NCI-H1436 (cell line): ENCODE measurements around the gene LCOR.
"Not testable (repeated sequence)": the region's sequence is repeated elsewhere in the genome, so short reads cannot be mapped to it uniquely, and the experiment has no call there.

Experiments
- DNase-seq: peaks from one replicate; lab custom pipeline; 2025; lab: John Stamatoyannopoulos, UW

Gene LCOR

DNA sequence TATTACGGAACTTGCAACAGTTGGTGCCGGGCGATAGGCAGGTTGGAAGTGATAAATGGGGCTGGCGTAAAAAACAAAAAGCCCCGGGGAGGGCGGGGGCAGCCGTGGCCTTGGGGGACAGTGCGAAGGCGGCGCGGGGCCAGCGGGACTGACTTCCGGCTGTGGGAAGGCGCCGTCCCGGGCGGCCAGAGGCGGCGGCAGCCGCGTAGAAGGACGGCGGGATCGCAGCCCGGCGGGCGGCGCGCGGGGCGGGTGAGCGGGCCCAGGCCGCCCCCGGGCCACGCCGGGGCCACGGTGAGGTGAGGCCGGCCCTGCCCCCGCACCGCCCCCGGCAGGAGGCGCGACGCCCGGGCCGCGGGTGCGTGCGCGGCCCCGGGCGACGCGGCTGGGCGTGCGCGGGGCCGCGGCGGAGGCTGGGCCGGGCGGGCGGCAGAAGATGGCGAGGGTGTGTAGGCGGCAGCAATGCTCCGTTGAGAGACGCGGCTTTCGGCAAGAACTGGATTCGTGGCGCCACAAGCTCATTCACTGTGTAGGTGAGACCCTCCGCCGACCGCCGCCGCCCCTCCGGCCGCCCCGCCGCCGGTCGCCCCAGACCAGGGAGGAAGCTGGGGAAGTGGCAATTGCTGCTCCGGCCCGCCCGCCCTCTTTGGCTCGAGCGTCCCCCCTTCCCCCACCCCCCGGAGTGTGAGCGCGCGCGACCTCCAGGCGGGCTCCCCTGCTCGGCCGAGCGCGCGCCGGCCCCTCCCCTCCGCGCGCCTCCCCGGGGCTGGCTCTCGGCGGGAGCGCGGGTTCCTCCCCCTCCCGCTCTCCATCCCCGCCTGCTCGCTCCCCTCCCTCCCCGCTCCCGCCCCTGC is at the start of gene LCOR:
Gene LCOR (plus strand): TSS at position 432 of the 854 bp plus-strand sequence. CDS start 116,760 bp downstream, outside the sequence.
- DNase-seq: peak; percentile 84

GRCh38 chr10:96784253-96784652 is 47.8 kb upstream of the LCOR start:
- DNase-seq: no peak

- DNase-seq: no peak
Measured at GRCh38 chr10:96789571-96790108, 42.5 kb upstream of the LCOR start.

DNA sequence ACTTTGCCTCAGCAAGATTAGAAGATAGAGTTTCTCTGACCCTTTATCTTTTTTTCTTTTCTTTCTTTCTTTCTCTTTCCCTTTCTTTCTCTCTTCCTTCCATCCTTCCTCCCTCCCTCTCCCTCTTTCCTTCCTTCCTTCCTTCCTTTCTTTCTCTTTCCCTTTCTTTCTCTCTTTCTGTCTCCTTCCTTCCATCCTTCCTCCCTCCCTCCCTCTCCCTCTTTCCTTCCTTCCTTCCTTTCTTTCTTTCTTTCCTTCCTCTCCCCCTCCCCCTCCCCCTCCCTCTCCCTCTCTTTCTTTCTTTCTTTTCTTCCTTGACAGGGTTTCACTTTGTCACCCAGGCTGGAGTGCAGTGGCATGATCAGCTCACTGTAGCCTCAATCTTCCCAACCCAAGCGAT is 40.2 kb upstream of the LCOR start:
- no peak for DNase-seq

DNA sequence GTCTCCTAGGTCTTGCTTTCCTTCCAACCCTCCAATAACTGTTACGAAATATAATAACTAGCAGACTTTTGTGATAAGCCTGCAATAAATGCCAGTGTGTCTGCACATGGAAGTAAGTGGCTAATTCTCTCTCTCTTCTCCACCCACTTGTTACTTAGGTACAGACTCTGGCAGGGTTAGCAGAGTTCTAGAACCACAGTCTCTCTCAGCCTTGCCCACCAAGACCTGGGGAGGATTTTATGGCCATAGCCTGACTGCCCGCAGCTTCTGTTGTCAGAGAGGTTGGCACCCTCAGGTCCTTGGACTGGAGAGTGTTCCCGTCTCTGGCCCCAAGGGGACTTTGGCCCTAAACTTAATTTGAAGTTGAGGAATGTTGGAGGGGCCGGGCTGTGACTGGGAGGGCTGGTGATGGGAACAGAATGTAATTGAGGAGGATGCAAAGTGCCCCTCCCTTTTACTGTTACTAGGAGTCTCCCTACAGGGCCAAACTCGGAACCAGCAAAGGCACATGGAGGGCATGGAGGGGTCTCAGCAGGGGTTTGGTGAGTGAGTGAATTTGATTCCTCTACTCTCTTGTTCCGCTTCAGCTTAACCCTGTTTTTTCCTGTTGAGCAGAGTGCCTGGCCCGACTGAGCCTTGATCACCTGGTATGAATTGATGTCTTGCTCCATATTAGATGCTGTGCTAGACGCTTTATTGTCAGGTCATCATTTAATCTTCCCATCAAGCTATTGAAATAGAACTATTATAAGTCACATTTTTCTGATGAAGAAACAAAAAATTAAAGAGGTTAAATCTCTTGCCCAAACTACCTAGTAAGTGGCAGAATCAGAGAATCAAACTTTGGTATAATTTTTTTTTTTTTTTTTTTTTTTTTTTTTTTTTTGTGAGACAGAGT is 37.0 kb upstream of the LCOR start:
- no peak for DNase-seq

GRCh38 chr10:96797485-96797884 is 34.6 kb upstream of the LCOR start:
- no peak for DNase-seq

GRCh38 chr10:96803288-96803664 is 28.8 kb upstream of the LCOR start:
- no peak for DNase-seq

DNA sequence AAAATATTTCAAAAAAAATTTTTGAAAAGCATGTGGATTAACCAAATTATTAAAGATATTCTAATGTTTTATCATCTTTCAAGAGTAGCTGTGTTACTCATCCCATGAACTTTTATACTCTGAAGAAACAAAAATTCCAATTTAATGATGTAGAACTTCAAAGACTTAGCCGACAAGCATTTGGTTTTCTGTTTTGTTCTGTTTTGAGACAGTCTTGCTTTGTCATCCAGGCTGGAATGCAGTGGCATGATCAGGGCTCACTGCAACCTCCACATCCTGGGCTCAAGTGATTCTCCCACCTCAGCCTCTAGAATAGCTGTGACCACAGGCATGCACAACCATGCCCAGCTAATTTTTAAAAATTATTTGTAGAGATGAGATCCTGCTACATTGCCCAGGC is 17.8 kb upstream of the LCOR start:
- DNase-seq: no peak

DNA sequence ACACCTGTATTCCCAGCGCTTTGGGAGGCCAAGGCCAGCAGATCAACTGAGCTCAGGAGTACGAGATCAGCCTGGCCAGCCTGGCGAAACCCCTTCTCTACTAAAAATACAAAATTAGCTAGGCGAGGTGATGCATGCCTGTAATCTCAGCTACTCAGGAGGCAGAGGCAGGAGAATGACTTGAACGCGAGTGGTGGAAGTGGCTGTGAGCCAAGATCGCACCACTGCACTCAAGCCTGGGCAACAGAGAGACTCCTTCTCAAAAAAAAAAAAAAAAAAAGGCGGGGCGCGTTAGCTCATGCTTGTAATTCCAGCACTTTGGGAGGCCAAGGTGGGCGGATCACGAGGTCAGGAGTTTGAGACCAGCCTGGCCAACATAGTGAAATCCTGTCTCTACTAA is 13.1 kb upstream of the LCOR start:
- DNase-seq: not testable (repeated sequence)

DNA sequence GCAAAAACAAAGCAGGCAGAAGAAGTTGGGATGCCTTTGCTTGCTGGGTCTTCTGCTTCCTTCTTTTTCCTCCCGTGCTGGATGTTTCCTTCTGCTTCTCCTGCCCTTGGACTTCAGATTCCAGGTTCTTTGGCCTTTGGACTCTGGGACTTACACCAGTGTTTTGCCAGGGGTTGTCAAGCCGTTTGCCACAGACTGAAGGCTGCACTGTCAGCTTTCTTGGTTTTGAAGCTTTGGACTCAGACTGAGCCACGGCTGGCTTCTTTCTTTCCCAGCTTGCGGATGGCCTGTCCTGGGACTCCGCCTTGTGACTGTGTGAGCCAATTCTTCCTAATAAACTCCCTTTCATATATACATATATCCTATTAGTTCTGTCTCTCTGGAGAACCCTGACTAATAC is 11.3 kb upstream of the LCOR start:
- no peak for DNase-seq

DNA sequence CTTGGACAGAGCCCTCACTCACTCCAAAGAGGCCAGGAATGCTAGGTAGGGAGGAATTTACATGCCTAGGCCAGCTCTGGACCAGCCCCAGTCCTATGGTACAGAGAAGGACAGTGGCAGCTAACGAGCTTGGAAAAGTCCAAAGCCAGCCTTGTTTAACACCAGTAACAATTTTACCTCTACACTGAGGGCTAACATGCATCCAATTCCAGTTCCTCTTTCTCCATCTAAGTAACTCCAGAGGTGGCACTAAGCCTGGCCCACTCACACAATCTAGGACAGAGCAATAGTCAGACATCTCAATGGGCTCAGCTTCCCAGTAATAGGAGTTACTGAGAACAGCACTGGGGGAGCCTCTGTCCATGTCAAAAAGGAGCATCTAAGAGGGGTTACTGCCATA is 5.7 kb upstream of the LCOR start:
- DNase-seq: no peak

DNA sequence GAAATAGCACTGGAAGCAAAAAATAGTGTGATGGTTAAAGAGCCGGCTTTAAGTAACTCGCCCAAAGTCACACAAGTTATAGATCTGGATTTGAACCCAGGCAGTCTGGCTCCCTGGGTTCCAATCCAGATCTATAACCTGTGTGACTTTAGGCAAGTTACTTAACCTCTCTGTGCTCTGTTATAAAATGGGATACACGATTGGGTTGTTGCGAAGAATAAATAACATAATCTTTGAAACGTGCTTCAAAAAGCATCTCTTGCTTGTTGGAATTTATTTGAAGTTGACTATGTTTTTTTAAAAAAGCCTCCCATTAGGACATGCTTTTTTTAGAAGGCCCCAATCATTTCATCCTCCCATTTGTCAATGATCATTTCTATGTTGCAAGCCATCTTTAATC is 3.5 kb upstream of the LCOR start:
- no peak for DNase-seq

DNA sequence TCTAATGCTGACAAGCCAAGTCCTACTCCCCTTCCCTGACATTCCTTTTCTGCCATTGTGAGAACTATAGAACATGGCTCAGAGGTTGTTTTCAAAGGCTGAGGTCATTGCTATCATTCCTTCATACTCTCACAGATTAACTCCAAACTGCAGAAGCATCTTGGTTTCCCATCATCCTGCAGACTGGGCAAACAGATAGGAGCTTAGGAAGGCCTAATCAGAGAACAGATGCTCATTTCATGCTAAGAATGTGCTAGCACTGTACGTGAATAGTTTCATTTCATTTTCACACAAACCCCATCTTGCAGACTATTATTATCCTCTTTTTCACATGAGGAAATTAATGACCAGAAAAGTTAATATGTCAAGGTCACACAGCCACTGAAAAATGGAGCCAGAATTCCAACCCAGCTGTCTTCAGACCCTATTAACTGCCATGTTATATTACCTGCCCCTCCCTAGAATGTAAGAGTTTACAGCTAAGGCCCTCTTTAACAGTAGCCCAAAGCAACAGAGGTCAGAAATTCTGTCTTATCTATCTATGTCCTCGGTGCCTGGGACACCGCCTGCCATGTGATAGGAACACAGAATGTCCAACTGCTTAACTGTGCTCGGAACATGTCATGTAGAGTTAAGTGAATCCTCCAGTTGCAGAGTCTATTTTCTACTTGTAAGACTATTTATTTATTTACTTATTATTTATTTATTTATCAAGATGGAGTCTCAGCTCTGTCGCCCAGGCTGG is 2.9 kb upstream of the LCOR start:
- no peak for DNase-seq

DNA sequence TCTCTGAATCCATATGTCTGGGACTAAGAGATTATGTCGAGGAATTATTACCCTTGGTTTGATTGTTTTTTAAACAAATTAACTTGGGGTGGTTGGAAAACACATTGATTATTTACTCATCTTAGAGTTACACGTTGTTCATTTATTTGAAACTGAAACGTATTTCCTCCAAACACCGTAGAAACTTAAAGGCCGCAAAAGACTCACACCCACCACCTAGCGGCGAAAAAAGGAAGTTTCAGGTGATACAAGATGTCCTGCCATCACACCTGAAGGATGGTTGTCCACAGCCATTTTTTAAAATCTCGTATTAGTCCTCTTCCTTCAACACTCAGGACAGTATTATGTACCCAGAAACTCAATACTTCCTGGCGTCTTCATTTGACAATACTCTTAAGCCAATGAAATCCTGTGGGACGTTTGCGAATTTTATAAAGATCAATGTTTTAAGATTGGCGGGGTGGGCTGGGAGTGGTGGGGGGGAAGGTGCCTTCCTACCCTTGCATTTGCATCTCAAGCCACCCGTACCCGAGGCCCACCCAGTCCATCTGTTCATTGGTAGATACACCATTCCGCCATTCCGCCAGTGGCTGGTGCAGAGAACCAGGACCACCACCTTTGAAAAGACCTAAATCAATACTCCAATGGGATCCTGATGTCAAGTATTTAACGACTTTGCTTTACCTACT is 1.4 kb upstream of the LCOR start:
- DNase-seq: no peak

DNA sequence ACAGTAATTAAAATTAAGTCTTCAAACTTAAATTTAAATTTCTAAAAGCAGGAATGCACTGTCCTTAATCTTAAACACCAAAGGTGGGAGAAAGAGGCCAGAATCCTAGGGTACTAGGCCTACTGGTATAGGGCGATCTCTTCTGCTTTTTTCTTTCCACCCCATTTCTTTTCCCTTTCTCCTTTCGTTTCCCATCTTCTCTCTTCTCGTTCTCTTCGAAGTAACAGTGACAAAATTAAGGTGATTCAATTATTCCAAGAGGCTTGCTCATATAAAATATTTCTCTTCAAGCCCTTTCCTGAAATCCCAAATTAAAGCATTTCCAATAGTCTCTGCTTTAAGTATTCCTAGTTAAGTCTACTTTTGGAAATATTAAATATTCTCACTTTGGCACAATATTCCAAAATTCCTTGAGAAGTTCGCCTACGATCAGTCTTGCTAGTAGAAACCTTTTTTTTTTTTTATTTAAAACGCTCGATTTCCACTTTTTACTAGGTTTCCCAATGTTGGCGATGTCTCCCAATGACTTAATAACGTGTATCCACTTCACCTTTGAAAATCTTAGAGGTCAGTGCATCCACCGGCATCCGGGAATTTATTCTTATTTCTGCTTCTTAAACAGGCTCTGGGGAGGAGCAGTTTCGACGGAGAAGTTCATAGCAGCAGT is 765 bp upstream of the LCOR start:
- DNase-seq: no peak

DNA sequence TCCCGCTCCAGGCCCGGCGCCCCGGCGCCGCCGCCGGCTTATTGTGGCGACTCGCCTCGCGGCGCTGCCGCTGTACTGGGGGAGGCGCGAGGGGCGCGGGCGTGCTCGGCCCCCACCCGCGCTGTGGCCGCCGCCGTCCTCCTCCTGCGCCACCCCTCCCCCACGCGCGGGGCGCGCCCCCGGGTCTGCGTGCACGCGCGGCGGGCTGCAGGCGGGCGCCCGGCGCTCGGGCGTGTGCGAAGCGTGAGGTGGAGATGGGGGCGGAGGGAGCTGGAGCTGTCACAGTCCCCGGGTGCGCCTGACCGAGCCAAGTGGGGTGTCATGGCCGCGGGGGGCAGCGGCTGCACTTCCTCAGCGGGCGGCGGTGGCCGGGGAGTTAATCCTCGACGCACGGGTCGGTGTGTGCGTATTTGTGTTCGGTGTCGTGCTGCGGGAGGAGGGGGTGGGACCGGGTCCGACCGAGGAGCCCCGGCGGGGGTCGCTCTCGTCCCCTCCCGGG is 672 bp downstream of the LCOR start:
- peak; percentile 84 for DNase-seq

- DNase-seq: no peak
Measured at GRCh38 chr10:96833220-96834001, 1.3 kb downstream of the LCOR start.

- DNase-seq: no peak
Measured at GRCh38 chr10:96834120-96834519, 2.0 kb downstream of the LCOR start.

DNA sequence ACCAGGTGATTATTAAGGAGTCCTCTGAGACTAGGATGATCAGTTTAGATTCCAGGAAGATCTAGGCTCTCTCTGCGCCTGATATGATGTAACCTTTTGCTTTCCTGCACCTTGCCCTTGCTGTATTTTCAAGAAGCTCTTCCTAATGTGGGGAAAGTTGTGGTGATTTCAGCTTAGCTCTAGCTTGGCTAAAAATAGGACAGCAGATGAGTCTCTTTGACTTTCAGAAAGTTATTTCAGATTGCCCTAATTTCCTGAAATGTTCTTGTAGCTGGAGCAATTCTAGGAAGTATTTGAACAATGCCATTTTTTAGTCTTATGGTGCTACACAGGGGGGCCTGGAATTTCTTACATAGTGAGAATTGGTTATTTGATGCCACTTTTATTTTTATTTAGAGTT is 3.8 kb downstream of the LCOR start:
- no peak for DNase-seq

DNA sequence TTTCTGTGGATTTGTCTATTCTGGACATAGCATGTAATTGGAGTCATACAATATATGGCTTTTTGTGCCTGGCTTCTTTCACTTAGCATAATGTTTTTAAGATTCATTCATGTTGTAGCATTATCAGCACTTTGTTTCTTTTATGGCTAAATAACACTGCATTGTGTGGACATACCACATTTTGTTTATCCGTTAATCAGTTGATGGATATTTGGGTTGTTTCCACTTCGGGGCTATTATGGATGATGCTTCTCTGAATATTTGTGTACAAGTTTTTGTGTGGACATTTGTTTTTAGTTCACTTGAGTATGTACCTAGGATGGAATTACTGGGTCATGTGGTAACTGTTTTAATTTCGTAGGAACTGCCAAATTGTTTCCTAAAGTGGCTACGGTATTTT is 6.4 kb downstream of the LCOR start:
- DNase-seq: no peak
